Measurements from ENCODE around the gene OSM.
A peak's percentile ranks its signal among the peaks of the same experiment; 100 is the strongest.

Gene OSM

GRCh38 chr22:30266445-30267381 lies at the start of gene OSM:
TSS of gene OSM (minus strand) at chr22:30266851. CDS start at chr22:30266799, 52 bp downstream.
- DNase-seq: peak in 19 of 56 donors; percentile 7 to 45 (median 21)

GRCh38 chr22:30315962-30316576 lies 49.4 kb upstream of the OSM start:
- no peak for DNase-seq

GRCh38 chr22:30314915-30315314 lies 48.3 kb upstream of the OSM start:
- no peak for DNase-seq

- DNase-seq: no peak
Observed at GRCh38 chr22:30313527-30314363, 47.1 kb upstream of the OSM start.

GRCh38 chr22:30312053-30312452 lies 45.4 kb upstream of the OSM start:
- DNase-seq: no peak

- peak in 24 of 56 donors; percentile 9 to 68 (median 38) for DNase-seq
Observed at GRCh38 chr22:30310881-30311771, 44.5 kb upstream of the OSM start.

- peak in 1 of 56 donors; percentile 10 for DNase-seq
Observed at GRCh38 chr22:30309951-30310741, 43.5 kb upstream of the OSM start.

- no peak for DNase-seq
Observed at GRCh38 chr22:30308518-30309230, 42.0 kb upstream of the OSM start.

GRCh38 chr22:30308093-30308492 lies 41.4 kb upstream of the OSM start:
- no peak for DNase-seq

- no peak for DNase-seq
Observed at GRCh38 chr22:30307041-30307574, 40.5 kb upstream of the OSM start.

GRCh38 chr22:30306627-30307011 lies 40.0 kb upstream of the OSM start:
- DNase-seq: no peak

GRCh38 chr22:30305906-30306626 lies 39.4 kb upstream of the OSM start:
- DNase-seq: no peak

- peak in 7 of 56 donors; percentile 13 to 60 (median 16) for DNase-seq
Observed at GRCh38 chr22:30305519-30305905, 38.9 kb upstream of the OSM start.

GRCh38 chr22:30304495-30305244 lies 38.0 kb upstream of the OSM start:
- DNase-seq: peak in 6 of 56 donors; percentile 23 to 40 (median 32)

- DNase-seq: no peak
Observed at GRCh38 chr22:30302810-30303138, 36.1 kb upstream of the OSM start.

- peak in 10 of 56 donors; percentile 16 to 35 (median 22) for DNase-seq
Observed at GRCh38 chr22:30301995-30302809, 35.6 kb upstream of the OSM start.
